ENCODE results near the gene WDR43. TPM values are rescaled to one million over a fixed set of nuclear protein-coding genes. Genes with fewer than 3 reads are reported as not detected.

Gene WDR43
- total and polyA plus RNA-seq, 9 of the 15 experiments (the other 6 are each of a cell fraction or from before 2014, with no cell fraction given), result 34.6 to 197 (median 105) TPM

DNA sequence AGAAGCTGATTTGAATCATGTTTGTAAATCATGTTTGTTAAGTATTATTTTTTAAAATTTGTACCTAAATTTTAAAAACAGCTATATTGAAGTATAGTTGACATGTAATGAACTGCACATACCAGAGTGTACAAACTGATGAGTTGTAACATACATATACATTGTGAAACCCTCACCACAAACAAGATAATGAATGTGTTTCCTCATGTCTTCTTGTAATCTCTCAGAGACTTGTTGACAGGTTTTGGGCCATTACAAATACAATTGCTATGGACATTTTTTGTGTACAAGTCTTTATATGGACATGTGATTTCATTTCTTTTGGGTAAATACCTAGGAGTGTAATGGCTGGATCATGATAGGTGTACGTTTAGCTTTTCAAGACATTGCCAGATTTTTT lies 21.5 kb downstream of the WDR43 start:
- WGBS (ENCODE audit: insufficient coverage, low coverage, missing lambda C conversion rate), result 100% methylated on average over 1 of the region's 1 CpG

More for the DNA sequence above, 21.5 kb downstream of the WDR43 start:
- Histone ChIP-seq H3K4me3 (no peak overlapping the region), H3K36me3 (ENCODE audit: control insufficient read depth, insufficient read depth, low read length) (peaks cover 89% of the 10 kb centered on the region), H2AFZ (ENCODE audit: low read depth, low read length) (no peak overlapping the region), H3K4me1 (replicated peaks in 1 of 2; ENCODE audit: control insufficient read depth in 2 of 2, insufficient read depth in 2 of 2, low read length in 2 of 2) (no peaks in the 10 kb centered on the region), H3K27me3 (ENCODE audit: control insufficient read depth in 2 of 2, insufficient read depth in 2 of 2, low read length in 2 of 2) (no peaks in the 10 kb centered on the region), H3K9me3 (replicated peaks; ENCODE audit: control insufficient read depth, insufficient read depth, low read depth, low read length) (no peaks in the 10 kb centered on the region), H4K20me1 (replicated peaks; ENCODE audit: control insufficient read depth, insufficient read depth, low read length) (no peaks in the 10 kb centered on the region), H3K79me2 (ENCODE audit: control insufficient read depth, insufficient read depth, low read length) (peaks cover 78% of the 10 kb centered on the region), H3K27ac (ENCODE audit: extremely low read depth, low read depth, low read length) (no peak overlapping the region), H3K9me1 (ENCODE audit: control insufficient read depth, insufficient read depth, low read length) (no peaks in the 10 kb centered on the region), H3K4me2 (ENCODE audit: insufficient read depth, low read length) (no peak overlapping the region), H3K9ac (ENCODE audit: insufficient read depth in 1 of 2, low read depth in 2 of 2, low read length in 2 of 2) (no peak overlapping the region)
- in situ Hi-C loops (cut with MboI) (no loop called here), intact Hi-C loops (cut with micrococcal nuclease) (no loop called here)
- no TSS peak for BruUV-seq (replicated peaks)
- POLR2A ChIA-PET, result interaction anchor here (0.7 to 1.7 kb wide), 2 partner anchors 10 to 11 kb away, joined by 3 to 7 read pairs; no protein-coding TSS in a partner anchor
- TF ChIP-seq, protein P1, sequence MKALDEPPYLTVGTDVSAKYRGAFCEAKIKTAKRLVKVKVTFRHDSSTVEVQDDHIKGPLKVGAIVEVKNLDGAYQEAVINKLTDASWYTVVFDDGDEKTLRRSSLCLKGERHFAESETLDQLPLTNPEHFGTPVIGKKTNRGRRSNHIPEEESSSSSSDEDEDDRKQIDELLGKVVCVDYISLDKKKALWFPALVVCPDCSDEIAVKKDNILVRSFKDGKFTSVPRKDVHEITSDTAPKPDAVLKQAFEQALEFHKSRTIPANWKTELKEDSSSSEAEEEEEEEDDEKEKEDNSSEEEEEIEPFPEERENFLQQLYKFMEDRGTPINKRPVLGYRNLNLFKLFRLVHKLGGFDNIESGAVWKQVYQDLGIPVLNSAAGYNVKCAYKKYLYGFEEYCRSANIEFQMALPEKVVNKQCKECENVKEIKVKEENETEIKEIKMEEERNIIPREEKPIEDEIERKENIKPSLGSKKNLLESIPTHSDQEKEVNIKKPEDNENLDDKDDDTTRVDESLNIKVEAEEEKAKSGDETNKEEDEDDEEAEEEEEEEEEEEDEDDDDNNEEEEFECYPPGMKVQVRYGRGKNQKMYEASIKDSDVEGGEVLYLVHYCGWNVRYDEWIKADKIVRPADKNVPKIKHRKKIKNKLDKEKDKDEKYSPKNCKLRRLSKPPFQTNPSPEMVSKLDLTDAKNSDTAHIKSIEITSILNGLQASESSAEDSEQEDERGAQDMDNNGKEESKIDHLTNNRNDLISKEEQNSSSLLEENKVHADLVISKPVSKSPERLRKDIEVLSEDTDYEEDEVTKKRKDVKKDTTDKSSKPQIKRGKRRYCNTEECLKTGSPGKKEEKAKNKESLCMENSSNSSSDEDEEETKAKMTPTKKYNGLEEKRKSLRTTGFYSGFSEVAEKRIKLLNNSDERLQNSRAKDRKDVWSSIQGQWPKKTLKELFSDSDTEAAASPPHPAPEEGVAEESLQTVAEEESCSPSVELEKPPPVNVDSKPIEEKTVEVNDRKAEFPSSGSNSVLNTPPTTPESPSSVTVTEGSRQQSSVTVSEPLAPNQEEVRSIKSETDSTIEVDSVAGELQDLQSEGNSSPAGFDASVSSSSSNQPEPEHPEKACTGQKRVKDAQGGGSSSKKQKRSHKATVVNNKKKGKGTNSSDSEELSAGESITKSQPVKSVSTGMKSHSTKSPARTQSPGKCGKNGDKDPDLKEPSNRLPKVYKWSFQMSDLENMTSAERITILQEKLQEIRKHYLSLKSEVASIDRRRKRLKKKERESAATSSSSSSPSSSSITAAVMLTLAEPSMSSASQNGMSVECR (CRISPR knock-in tag; IDR thresholded peaks at IDR 0.05), result no peak
- no peak for TF ChIP-seq ZNF398 (CRISPR knock-in tag; IDR thresholded peaks at IDR 0.05)
- TF ChIP-seq CEBPG (CRISPR knock-in tag; IDR thresholded peaks at IDR 0.05), result no peak
- peak; percentile 44 to 47; a peak in 2 of 4 replicates for TF ChIP-seq CEBPG (tag; conservative IDR thresholded peaks at IDR 0.05 in 1 of 2, IDR thresholded peaks at IDR 0.05 in 1 of 2)
- TF ChIP-seq CEBPB (tag; IDR thresholded peaks at IDR 0.05), result peak; percentile 88
- TF ChIP-seq CCNT2 (IDR thresholded peaks at IDR 0.05; ENCODE audit: borderline replicate concordance, extremely low read depth, insufficient read length, low read depth, low read length), result no peak
- TF ChIP-seq RBM22 (IDR thresholded peaks at IDR 0.05; ENCODE audit: low read depth, low read length, poor library complexity, severe bottlenecking), result peak; percentile 9
- no peak for FAIRE-seq
- no peak for ATAC-seq
- CTCF ChIA-PET (ENCODE audit: low intra/inter-chr PET ratio), result no interaction called here
- DNase-seq (ENCODE audit: extremely low read depth in 1 of 4, low spot score in 3 of 4), result no peak
